Lower lobe of right lung (tissue), 2 donors: ENCODE measurements around the gene CNOT9. TPM values are rescaled to one million over a fixed set of nuclear protein-coding genes. Genes with fewer than 3 reads are reported as not detected.
A peak's percentile ranks its signal among the peaks of the same experiment; 100 is the strongest.

Source experiments
- ATAC-seq, 2 donors: fragments of 200-7000 bp; cut with Tn5 transposase; one replicate each; pipeline ENCODE4 v1.9.1; 2020 to 2022; ENCODE audit warnings: mild to moderate bottlenecking in 2 of 2, moderate library complexity in 2 of 2
- DNase-seq: peaks from one replicate; pipeline ENCODE4 v3.0.0-alpha.2; 2020
- H3K27ac ChIP-seq: fragments of 200-600 bp; one replicate; pipeline ENCODE4 v1.8.0; 2022
- H3K27me3 ChIP-seq: fragments of 200-600 bp; one replicate; pipeline ENCODE4 v1.8.0; 2022; ENCODE audit warnings: low read depth
- H3K36me3 ChIP-seq: fragments of 200-600 bp; one replicate; pipeline ENCODE4 v1.8.0; 2022; ENCODE audit warnings: mild to moderate bottlenecking
- H3K4me1 ChIP-seq: fragments of 200-600 bp; one replicate; pipeline ENCODE4 v1.8.0; 2022
- H3K4me3 ChIP-seq: fragments of 200-600 bp; one replicate; pipeline ENCODE4 v1.8.0; 2022; ENCODE audit warnings: mild to moderate bottlenecking
- H3K9me3 ChIP-seq: fragments of 200-600 bp; one replicate; pipeline ENCODE4 v1.8.0; 2022
- CTCF ChIP-seq: fragments of 200-600 bp; IDR thresholded peaks from one replicate; pipeline ENCODE4 v1.8.0; 2022; ENCODE audit warnings: antibody characterized with exemption, mild to moderate bottlenecking
- intact Hi-C: fragments of 100-400 bp; cut with DNase I; formaldehyde crosslinking; loops from one replicate; pipeline ENCODE4 v1.11.0; 2022
- total RNA-seq: library from RNA; stranded (reverse); fragmentation: NEBNext Ultra II Directional; extraction: Animal tissue kit (Norgen Biotek cat#: 25700); gene quantifications from one replicate; pipeline ENCODE4 v1.2.1, GENCODE V29; 2021
- donor health status: DM: no; HTN: yes; CAD: no; lungs with severe emphysema.

CNOT9 gene
- total RNA-seq, 1 donor from 2014 or later, result 31.5 TPM

GRCh38 chr2:218642121-218642656 is 73.5 kb downstream of the CNOT9 start:
- no peak overlapping the region for H3K4me3 ChIP-seq
- DNase-seq (no peak), ATAC-seq (peak in 1 of 2 donors; percentile 17)

GRCh38 chr2:218642786-218643185 is 74.1 kb downstream of the CNOT9 start:
- intact Hi-C loops, result no loop called here
- no peaks in the 10 kb centered on the region for H3K4me1 ChIP-seq
- no peak overlapping the region for H3K27ac ChIP-seq
- H3K27me3 ChIP-seq, result no peaks in the 10 kb centered on the region
- DNase-seq (no peak), ATAC-seq (peak in 1 of 2 donors; percentile 25)
- TF ChIP-seq CTCF, result no peak
- H3K36me3 ChIP-seq, result peaks cover 96% of the 10 kb centered on the region
- no peaks in the 10 kb centered on the region for H3K9me3 ChIP-seq
- H3K4me3 ChIP-seq, result no peak overlapping the region

More at GRCh38 chr2:218642121-218642656, 73.5 kb downstream of the CNOT9 start:
- Histone ChIP-seq H3K4me1 (no peaks in the 10 kb centered on the region), H3K27ac (no peak overlapping the region), H3K36me3 (peaks cover 96% of the 10 kb centered on the region), H3K9me3 (no peaks in the 10 kb centered on the region), H3K27me3 (no peaks in the 10 kb centered on the region)
- intact Hi-C loops, result no loop called here
- no peak for TF ChIP-seq CTCF

- Histone ChIP-seq H3K4me1 (no peaks in the 10 kb centered on the region), H3K36me3 (peaks cover 96% of the 10 kb centered on the region), H3K27me3 (no peaks in the 10 kb centered on the region), H3K4me3 (no peak overlapping the region), H3K27ac (no peak overlapping the region), H3K9me3 (no peaks in the 10 kb centered on the region)
- no peak for TF ChIP-seq CTCF
- no peak for ATAC-seq
- intact Hi-C loops, result no loop called here
- no peak for DNase-seq
Observed at GRCh38 chr2:218643751-218644310, 75.2 kb downstream of the CNOT9 start.

GRCh38 chr2:218644721-218645120 is 76.1 kb downstream of the CNOT9 start:
- no peak overlapping the region for H3K27ac ChIP-seq
- peaks cover 96% of the 10 kb centered on the region for H3K36me3 ChIP-seq
- ATAC-seq (no peak), DNase-seq (no peak)
- H3K9me3 ChIP-seq, result no peaks in the 10 kb centered on the region
- H3K4me1 ChIP-seq, result no peaks in the 10 kb centered on the region
- TF ChIP-seq CTCF, result no peak
- H3K27me3 ChIP-seq, result no peaks in the 10 kb centered on the region
- H3K4me3 ChIP-seq, result no peak overlapping the region
- intact Hi-C loops, result no loop called here

- TF ChIP-seq CTCF, result no peak
- H3K9me3 ChIP-seq, result no peaks in the 10 kb centered on the region
- H3K27ac ChIP-seq, result no peak overlapping the region
- H3K36me3 ChIP-seq, result peaks cover 96% of the 10 kb centered on the region
- DNase-seq, result no peak
- no peak overlapping the region for H3K4me3 ChIP-seq
- intact Hi-C loops, result no loop called here
- no peaks in the 10 kb centered on the region for H3K27me3 ChIP-seq
- H3K4me1 ChIP-seq, result no peaks in the 10 kb centered on the region
- ATAC-seq, result no peak
Observed at GRCh38 chr2:218645126-218645525, 76.5 kb downstream of the CNOT9 start.

Other genes starting within 250 kb of the CNOT9 start
- gene CATIP, start 212.0 kb upstream of the CNOT9 start, total RNA-seq, result 5.6 TPM
- 419 TPM for gene SLC11A1, start 186.6 kb upstream of the CNOT9 start, total RNA-seq
- gene CTDSP1, start 169.0 kb upstream of the CNOT9 start, total RNA-seq, result 168 TPM
- gene VIL1, start 149.7 kb upstream of the CNOT9 start, total RNA-seq, result 0.41 TPM
- gene USP37, start 488 bp upstream of the CNOT9 start, total RNA-seq, result 13.2 TPM
- 1.1 TPM for gene PLCD4, start 39.1 kb downstream of the CNOT9 start, total RNA-seq
- 21.1 TPM for gene ZNF142, start 90.8 kb downstream of the CNOT9 start, total RNA-seq
- 26.7 TPM for gene BCS1L, start 90.8 kb downstream of the CNOT9 start, total RNA-seq
- gene RNF25, start 103.2 kb downstream of the CNOT9 start, total RNA-seq, result 21.5 TPM
- gene STK36, start 103.2 kb downstream of the CNOT9 start, total RNA-seq, result 41.1 TPM
- 30.0 TPM for gene TTLL4, start 142.0 kb downstream of the CNOT9 start, total RNA-seq
- gene CYP27A1, start 213.3 kb downstream of the CNOT9 start, total RNA-seq, result 273 TPM